ENCODE data around the gene C14orf180.

Gene C14orf180

GRCh38 chr14:104594310-104595046 is 14.9 kb downstream of the C14orf180 start:
- no peak for TF ChIP-seq CTCF (conservative IDR thresholded peaks at IDR 0.05)
- no peak overlapping the region for H3K27ac ChIP-seq

- no peak for TF ChIP-seq CTCF (conservative IDR thresholded peaks at IDR 0.05)
- no peak overlapping the region for H3K27ac ChIP-seq
These were observed 15.6 kb downstream of the C14orf180 start for GRCh38 chr14:104595116-104595675.

GRCh38 chr14:104595911-104596450 is 16.4 kb downstream of the C14orf180 start:
- no peak overlapping the region for H3K27ac ChIP-seq
- no peak for TF ChIP-seq CTCF (conservative IDR thresholded peaks at IDR 0.05)

- H3K27ac ChIP-seq: no peak overlapping the region
- TF ChIP-seq CTCF (conservative IDR thresholded peaks at IDR 0.05): no peak
These were observed 16.9 kb downstream of the C14orf180 start for GRCh38 chr14:104596451-104596918.

- no peak overlapping the region for H3K27ac ChIP-seq
- TF ChIP-seq CTCF (conservative IDR thresholded peaks at IDR 0.05): no peak
These were observed 17.4 kb downstream of the C14orf180 start for GRCh38 chr14:104596927-104597351.

- no peak for TF ChIP-seq CTCF (conservative IDR thresholded peaks at IDR 0.05)
- H3K27ac ChIP-seq: no peak overlapping the region
These were observed 18.0 kb downstream of the C14orf180 start for GRCh38 chr14:104597576-104597975.

- no peak overlapping the region for H3K27ac ChIP-seq
- no peak for TF ChIP-seq CTCF (conservative IDR thresholded peaks at IDR 0.05)
These were observed 18.7 kb downstream of the C14orf180 start for GRCh38 chr14:104598039-104598909.

Data from VCaP (cell line).